Muscle layer of duodenum (tissue), 2 donors: ENCODE data around the gene DIP2C.
"Not testable (repeated sequence)": the region's sequence is repeated elsewhere in the genome, so short reads cannot be mapped to it uniquely, and the experiment has no call there.

Experiments
- H3K27ac ChIP-seq: one replicate; pipeline ENCODE4 v1.7.0; 2013; ENCODE audit warnings: mild to moderate bottlenecking, low read length
- H3K27me3 ChIP-seq: one replicate; pipeline ENCODE4 v1.7.0; 2013; ENCODE audit warnings: low read depth, mild to moderate bottlenecking, control low read depth, low read length
- H3K36me3 ChIP-seq, 2 donors: one replicate each; pipeline ENCODE4 v1.7.0; 2013; ENCODE audit warnings: low read length in 2 of 2, control low read depth in 1 of 2, mild to moderate bottlenecking in 1 of 2; ENCODE audit not compliant: insufficient read depth in 2 of 2, control insufficient read depth in 1 of 2
- H3K4me1 ChIP-seq, 2 donors: one replicate each; pipeline ENCODE4 v1.7.0; 2013; ENCODE audit warnings: low read length in 2 of 2, mild to moderate bottlenecking in 2 of 2, control low read depth in 1 of 2, moderate library complexity in 1 of 2; ENCODE audit not compliant: insufficient read depth in 2 of 2, control insufficient read depth in 1 of 2
- H3K4me3 ChIP-seq, 2 donors: one replicate each; pipeline ENCODE4 v1.7.0; 2013; ENCODE audit warnings: low read length in 2 of 2, low read depth in 1 of 2, mild to moderate bottlenecking in 1 of 2
- H3K9me3 ChIP-seq, 2 donors: one replicate each; pipeline ENCODE4 v1.7.0; 2013; ENCODE audit warnings: low read length in 2 of 2, control low read depth in 1 of 2, mild to moderate bottlenecking in 1 of 2; ENCODE audit not compliant: control insufficient read depth in 1 of 2
- donor health status: healthy.

DIP2C gene

DNA sequence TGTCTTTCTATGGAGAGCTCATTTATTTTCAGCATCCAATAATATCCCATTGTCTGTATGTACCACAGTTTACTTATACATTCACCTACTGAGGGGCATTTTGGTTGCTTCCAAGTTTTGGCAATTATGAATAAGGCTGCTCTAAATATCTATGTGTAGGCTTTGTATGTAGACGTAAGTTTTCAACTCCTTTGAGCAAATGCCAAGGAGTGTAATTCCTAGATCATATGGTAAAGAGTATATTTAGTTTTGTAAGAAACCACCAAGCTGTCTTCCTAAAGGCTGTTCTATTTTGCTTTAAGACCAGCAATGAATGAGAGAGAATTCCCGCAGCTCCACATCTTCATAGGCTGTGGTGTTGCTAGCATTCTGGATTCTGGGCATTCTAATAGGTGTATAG lies 259.8 kb downstream of the DIP2C start:
- Histone ChIP-seq H3K27ac (no peak overlapping the region), H3K4me1 (no peaks in the 10 kb centered on the region), H3K9me3 (no peaks in the 10 kb centered on the region), H3K36me3 (no peaks in the 10 kb centered on the region), H3K4me3 (no peak overlapping the region), H3K27me3 (no peaks in the 10 kb centered on the region)

DNA sequence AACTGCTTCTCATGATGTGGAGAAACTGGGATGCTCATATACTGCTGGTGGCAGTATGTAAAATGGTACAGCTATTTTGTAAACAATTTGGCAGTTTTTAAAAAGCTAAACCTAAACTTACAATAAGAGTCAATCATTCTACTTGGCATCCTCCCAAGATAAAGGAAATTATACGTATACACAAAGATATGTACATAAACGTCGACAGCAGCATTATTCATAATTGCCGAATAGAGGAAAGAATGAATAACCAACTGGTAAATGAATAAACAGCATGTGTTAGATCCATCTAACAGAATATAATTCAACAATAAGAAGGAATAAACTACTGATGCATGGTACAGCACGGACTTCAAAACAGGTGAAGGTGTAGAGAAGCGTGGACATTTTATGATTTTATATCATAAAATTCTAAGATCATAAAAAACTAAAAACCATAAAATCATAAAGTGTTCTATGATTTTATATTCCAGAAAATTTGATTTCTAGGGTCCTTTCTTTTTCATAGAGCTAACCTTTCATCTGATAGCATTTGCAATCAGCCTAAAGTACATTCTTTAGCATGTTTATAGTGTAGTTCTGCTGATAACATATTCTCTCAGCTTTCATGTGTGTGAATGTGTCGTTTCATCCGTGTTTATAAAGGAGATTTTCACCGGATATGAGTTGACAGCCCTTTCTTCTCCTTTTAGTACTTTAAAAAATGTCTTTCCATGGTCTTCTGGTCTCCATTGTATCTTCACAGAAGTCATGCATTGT lies 261.5 kb downstream of the DIP2C start:
- no peak overlapping the region for H3K27ac ChIP-seq

DNA sequence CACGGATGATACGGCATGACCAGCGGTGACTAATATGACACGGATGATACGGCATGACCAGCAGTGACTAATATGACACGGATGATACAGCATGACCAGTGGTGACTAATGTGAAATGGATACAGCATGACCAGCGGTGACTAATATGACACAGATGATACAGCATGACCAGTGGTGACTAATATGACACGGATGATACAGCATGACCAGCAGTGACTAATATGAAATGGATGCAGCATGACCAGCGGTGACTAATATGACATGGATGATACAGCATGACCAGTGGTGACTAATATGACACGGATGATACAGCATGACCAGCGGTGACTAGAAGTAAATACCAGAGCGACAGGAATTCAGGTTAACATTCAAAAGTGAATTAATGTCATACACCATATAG lies 264.1 kb downstream of the DIP2C start:
- H3K9me3 ChIP-seq, H3K4me1 ChIP-seq, H3K27ac ChIP-seq, H3K4me3 ChIP-seq, H3K27me3 ChIP-seq: not testable (repeated sequence)
- H3K36me3 ChIP-seq = peaks cover 3 to 14% of the 10 kb centered on the region in 2 donors

More for the DNA sequence above, 261.5 kb downstream of the DIP2C start:
- no peak overlapping the region for H3K4me3 ChIP-seq
- no peaks in the 10 kb centered on the region for H3K27me3 ChIP-seq
- no peaks in the 10 kb centered on the region for H3K4me1 ChIP-seq
- H3K9me3 ChIP-seq = no peaks in the 10 kb centered on the region
- no peaks in the 10 kb centered on the region for H3K36me3 ChIP-seq

DNA sequence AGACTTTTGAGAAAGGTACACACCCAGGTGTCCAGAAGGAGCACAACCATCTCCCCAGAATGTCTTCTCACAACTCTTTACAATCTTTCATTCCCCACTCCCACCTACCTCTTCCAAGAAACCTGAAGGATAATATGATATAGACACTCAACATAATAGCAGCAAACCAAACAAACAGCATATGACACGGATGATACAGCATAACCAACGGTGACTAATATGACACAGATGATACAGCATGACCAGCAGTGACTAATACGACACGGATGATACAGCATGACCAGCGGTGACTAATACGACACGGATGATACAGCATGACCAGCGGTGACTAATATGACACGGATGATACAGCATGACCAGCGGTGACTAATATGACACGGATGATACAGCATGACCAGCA lies 264.7 kb downstream of the DIP2C start:
- not testable (repeated sequence) for H3K9me3 ChIP-seq

DNA sequence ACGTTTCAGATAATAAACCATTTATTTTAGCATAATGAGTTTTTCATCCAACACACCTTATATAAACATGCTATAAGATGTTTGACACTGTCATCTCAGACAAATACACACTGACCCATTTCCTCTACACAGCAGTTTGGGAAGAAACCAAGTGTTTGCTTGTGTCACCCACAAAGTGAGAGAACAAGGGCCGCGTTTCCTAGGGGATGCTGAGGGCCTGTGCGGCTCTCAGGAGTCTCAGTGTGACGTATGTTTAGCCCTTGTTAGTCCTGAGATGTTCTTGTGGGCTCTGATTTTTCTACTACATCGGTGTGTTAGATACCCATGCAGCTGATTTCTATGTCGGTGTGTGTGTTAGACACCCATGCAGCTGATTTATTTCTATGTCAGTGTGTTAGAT lies 266.3 kb downstream of the DIP2C start:
- no peak overlapping the region for H3K4me3 ChIP-seq
- H3K36me3 ChIP-seq = peaks cover 16 to 35% of the 10 kb centered on the region in 2 donors
- no peaks in the 10 kb centered on the region for H3K4me1 ChIP-seq
- no peaks in the 10 kb centered on the region for H3K27me3 ChIP-seq
- no peak overlapping the region for H3K27ac ChIP-seq
- H3K9me3 ChIP-seq = no peaks in the 10 kb centered on the region

More for the DNA sequence above, 264.7 kb downstream of the DIP2C start:
- H3K4me3 ChIP-seq, H3K27ac ChIP-seq, H3K27me3 ChIP-seq, H3K4me1 ChIP-seq: not testable (repeated sequence)
- H3K36me3 ChIP-seq = peaks cover 6 to 20% of the 10 kb centered on the region in 2 donors

DNA sequence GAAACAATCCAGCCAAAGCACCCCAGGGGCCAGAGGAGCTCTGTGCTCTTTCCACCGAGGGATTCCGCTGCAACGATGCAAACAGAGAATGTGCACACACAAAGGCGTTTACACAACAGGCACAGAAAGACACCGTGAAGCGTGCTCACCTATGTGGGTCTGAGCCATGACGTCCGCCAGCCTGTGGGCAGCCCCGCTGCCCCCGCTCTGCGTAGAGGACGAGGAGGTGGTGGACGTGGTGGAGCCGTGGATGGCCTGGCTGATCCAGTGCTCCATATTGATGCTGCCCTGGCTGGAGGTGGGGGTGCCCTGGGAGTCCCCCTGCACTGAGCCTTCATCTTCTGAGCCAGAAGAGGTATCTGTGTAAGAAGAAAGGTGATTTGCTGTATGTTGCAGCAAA lies 266.8 kb downstream of the DIP2C start:
- Histone ChIP-seq H3K4me1 (no peaks in the 10 kb centered on the region), H3K27ac (no peak overlapping the region), H3K36me3 (peaks cover 16 to 38% of the 10 kb centered on the region in 2 donors), H3K4me3 (no peak overlapping the region), H3K9me3 (no peaks in the 10 kb centered on the region), H3K27me3 (no peaks in the 10 kb centered on the region)

DNA sequence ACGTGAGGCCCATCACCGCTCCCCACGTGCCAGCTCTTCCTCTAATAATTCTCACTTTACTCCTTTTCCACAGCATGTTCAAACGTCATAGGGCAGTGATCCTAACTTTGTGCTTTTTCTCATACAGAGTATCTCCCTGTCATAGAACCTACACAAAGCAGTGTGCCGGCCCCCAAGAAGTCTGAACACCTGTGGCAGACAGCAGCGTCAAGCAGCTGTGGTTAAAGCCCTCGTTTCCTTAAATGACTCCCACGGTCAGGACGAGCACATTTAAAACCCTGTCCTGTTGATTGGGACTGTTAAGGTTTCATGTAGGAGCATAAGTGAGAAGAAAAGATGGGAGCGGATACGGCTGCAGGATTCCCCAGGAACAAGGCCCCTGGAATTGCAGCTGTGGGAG lies 267.2 kb downstream of the DIP2C start:
- H3K4me1 ChIP-seq = no peaks in the 10 kb centered on the region
- H3K4me3 ChIP-seq = no peak overlapping the region
- no peak overlapping the region for H3K27ac ChIP-seq
- peaks cover 18 to 38% of the 10 kb centered on the region in 2 donors for H3K36me3 ChIP-seq
- no peaks in the 10 kb centered on the region for H3K27me3 ChIP-seq
- H3K9me3 ChIP-seq = no peaks in the 10 kb centered on the region

DNA sequence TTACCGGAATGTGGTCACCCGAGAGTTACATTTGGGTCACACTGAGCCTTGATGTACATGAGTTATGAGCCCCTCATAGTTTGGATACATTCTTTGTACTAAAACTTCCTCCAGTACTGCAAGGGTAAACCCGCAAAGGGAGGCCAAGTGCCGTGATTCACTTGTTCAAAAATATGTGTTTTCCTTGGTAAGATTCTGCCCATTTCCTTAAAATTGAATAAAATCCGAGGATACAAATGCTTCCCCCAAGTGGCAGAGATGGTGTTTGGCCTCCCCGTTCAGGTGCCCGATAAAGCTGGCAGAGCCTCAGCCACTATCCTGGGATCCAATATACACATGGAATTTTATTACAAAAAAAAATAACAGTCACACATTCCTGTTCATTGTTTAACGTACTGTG lies 268.3 kb downstream of the DIP2C start:
- Histone ChIP-seq H3K36me3 (peaks cover 22 to 38% of the 10 kb centered on the region in 2 donors), H3K9me3 (no peaks in the 10 kb centered on the region), H3K4me1 (no peaks in the 10 kb centered on the region), H3K27me3 (no peaks in the 10 kb centered on the region), H3K4me3 (no peak overlapping the region), H3K27ac (no peak overlapping the region)

DNA sequence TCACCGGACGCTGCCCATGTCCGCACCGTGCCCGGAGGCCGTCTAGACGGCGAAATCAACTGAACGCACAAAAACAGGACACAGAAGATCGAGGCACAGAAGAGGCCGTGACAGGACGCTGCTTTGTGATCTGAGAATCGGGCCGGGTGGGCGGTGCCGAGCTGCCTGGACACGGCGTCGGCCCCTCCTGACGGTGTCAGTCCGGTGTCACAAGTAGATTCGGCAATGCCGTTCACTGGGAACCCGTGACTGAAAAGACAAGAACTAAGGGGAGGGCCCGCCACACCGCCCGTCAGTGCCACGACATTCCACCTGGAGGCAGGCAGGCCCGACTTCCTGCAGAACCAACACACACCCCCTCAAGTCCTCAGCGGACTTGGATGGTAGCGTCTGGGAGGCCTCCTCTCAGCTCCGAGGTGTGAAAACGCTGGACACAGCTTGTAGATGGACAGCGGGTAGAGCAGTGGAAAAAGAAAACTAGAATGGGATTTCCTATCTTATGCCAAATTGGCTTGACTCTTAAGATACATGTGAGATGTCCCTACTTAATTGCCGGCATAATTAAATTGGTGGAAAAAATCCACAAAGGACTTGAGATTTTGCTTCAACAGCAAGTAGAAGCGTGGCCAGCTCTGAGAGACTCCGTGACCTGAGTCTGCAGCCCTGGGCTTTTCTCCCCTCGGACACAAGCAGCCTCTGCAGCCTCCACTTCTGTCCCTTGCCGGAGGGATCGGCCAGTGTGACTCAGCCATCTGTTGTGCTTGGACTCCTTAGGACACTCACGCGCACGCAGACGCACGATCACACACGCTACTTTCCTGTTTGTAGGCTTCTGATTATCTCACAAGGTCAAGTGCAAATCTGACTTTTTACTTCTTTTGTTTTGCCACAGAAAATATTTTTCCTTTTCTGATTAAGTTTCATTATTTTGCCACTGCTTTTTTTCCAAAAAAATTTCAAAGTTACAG lies 269.0 kb downstream of the DIP2C start:
- Histone ChIP-seq H3K4me3 (no peak overlapping the region), H3K36me3 (peaks cover 22 to 38% of the 10 kb centered on the region in 2 donors), H3K27ac (no peak overlapping the region), H3K9me3 (no peaks in the 10 kb centered on the region), H3K4me1 (no peaks in the 10 kb centered on the region), H3K27me3 (no peaks in the 10 kb centered on the region)

DNA sequence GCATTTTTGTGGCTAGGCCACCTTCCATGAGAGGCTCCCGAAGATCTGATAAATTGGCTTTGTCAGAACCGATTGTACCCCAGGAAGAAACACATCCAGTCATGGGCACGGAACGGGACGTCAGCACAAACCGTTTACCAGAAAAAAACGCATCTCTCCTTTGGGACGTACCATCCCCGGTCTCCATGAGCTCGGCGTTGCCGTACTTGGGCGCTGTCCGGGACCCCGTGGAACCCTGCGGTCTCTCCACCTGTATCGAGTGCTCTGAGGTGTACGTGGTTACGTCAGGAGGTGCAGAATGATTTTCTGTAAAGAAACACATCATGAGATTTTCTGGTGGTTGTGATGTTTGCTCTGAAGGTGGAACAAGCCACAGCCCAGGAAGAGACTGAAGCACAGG lies 270.6 kb downstream of the DIP2C start:
- Histone ChIP-seq H3K4me1 (no peaks in the 10 kb centered on the region), H3K36me3 (peaks cover 27 to 40% of the 10 kb centered on the region in 2 donors), H3K4me3 (no peak overlapping the region), H3K27ac (no peak overlapping the region), H3K27me3 (no peaks in the 10 kb centered on the region), H3K9me3 (no peaks in the 10 kb centered on the region)

DNA sequence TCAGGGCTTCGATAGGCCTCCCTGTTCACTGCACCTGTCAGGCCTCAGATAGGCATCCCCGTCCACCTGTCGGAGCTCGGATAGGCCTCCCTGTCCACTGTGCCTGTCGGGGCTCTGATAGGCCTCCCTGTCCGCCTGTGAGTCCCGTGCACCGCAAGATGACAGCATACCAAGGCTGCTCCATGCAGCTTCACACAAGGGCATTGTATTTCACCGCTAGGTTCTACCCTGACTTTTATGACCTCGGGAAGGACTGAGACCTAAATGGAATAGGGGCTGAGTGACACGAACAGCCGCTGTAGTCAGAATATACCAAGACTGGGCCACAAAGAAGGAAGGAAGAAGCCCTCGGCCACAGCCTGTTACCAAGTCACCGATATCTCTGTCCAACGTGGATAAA lies 271.2 kb downstream of the DIP2C start:
- no peak overlapping the region for H3K27ac ChIP-seq
- H3K4me3 ChIP-seq = no peak overlapping the region
- no peaks in the 10 kb centered on the region for H3K9me3 ChIP-seq
- no peaks in the 10 kb centered on the region for H3K27me3 ChIP-seq
- no peaks in the 10 kb centered on the region for H3K4me1 ChIP-seq
- H3K36me3 ChIP-seq = peaks cover 27 to 45% of the 10 kb centered on the region in 2 donors
